HG02798 (cell line): Measurements from ENCODE around the gene ATP2C1.
A peak's percentile ranks its signal among the peaks of the same experiment; 100 is the strongest.
"Not testable (repeated sequence)": the region's sequence is repeated elsewhere in the genome, so short reads cannot be mapped to it uniquely, and the experiment has no call there.

Experiments
- ATAC-seq: cut with Tn5 transposase; IDR thresholded peaks from one replicate; pipeline ENCODE4 v1.9.1; 2021; ENCODE audit warnings: mild to moderate bottlenecking; ENCODE audit not compliant: unreplicated experiment, poor library complexity

Gene ATP2C1

DNA sequence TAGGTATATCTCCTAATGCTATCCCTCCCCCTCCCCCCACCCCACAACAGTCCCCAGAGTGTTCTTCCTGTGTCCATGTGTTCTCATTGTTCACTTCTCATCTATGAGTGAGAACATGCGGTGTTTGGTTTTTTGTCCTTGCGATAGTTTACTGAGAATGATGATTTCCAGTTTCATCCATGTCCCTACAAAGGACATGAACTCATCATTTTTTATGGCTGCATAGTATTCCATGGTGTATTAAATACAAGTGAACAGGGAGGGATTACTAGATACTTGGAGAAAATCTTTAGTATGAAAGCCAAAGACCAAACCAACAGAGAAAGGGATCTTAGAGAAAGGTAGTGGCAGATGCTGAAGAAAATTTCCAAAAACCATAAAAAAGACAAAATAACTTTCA is 78.7 kb downstream of the ATP2C1 start:
- ATAC-seq, result not testable (repeated sequence)

DNA sequence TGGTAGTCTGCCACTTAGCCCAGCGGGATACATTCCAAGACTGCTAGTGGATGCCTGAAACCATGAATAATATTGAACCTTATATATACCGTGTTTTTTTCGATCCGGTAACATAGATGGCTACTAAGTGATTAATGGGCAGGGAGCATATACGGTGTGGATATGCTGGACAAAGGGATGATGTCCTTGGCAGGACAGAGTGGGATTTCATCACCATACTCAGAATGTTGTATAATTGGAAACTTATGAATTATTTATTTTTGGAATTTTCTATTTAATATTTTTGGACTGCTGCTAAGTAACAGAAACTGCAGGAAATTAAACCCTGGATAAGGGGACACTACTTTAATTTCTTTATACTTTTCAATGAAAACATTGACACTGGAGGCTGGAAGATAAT is 79.5 kb downstream of the ATP2C1 start:
- ATAC-seq, result no peak

DNA sequence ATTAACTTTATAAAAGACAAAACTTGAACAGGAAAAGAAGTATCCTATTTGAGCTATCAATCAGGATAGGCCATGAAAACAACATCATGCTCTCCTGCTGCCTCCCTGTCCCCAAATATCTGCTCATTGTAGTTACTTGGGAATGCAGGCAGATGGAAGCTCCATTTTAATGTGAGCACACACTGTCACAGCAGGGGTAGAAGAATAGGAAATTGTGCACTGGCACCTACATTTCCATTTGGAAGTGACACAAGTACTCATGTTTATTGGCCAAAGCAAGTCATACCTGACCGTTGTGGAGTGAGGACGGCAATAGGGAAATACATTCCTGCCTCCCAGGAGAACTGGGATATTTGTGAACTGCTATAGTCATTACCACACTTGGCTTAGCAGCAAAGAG is 80.3 kb downstream of the ATP2C1 start:
- no peak for ATAC-seq

DNA sequence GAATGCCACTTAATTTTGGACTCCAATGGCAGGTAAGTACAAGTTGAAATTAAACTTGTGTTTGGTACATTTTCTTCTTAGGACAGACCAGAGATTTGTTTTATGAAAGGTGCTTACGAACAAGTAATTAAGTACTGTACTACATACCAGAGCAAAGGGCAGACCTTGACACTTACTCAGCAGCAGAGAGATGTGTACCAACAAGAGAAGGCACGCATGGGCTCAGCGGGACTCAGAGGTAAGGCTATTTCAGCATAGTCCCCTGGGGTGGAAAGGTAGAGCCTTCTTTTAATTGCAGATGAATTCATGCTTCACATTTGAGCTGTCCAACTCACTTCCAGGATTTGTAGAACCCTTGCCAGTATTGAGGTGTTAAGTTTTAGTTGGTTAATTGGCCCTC is 81.4 kb downstream of the ATP2C1 start:
- ATAC-seq, result no peak

DNA sequence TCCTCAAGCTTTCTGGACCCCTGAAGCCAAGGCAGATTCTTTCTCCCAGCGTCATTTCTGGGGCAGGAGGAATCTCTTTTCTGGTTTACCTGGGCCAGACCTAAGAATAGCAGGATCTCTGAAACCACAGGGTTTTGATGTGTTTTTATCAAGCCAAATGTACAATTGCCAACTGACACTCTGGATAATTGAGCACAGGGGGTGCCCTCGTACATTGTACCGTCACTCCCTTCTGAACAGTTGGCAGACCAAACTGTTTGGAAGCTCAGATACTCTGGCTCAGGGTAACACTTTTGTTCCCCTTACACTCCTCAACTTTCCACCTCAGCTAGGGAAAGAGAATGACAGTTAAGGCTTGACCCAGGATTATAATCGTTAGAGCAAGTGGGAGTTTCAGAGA is 82.8 kb downstream of the ATP2C1 start:
- no peak for ATAC-seq

DNA sequence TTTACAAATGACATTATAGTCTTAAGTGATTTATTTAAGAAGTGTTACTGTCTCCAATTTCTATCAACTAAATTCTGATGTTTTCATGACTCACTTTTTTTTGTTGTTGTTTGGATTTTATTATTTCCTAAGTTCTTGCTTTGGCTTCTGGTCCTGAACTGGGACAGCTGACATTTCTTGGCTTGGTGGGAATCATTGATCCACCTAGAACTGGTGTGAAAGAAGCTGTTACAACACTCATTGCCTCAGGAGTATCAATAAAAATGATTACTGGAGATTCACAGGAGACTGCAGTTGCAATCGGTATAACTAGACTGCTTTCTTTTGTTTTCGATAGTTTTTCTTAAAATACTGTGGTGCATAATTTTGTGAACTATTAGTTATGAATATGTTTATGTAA is 85.2 kb downstream of the ATP2C1 start:
- ATAC-seq, result no peak

DNA sequence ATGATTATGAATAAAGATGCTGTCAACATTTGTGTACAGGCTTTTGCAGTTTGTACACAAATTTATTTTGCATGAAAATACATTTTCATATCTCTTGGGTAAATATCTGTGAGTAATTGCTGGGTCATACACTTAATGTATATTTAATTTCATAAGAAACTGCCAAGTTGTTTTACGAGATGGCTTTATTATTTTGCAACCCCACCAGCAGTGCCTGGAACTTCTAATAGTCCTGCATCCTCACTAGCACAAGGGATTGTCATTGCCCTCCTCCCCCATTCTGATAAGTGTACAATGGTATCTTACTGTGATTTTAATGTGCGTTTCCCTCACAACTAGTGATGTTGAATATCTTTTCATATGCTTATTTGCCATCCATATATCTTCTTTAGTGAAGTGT is 87.6 kb downstream of the ATP2C1 start:
- ATAC-seq, result no peak

DNA sequence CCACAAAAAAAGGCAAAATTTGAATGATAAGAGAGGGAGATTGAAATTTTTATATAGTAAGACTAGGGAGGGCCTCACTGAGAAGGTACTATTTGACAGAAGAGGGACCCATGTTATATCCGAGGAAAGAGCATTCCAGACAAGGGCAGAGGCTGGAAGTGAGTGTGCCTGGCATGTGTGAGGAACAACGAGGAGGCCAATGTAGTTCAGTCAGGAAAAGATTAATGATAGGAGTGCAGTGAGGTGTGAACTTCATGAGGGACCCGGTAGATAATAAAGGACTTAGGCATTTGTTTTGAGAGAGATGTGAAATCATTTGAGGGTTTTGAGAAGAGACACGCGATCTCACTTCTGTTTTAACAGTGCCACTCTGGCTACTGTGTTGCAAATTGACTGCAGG is 96.4 kb downstream of the ATP2C1 start:
- ATAC-seq, result no peak

DNA sequence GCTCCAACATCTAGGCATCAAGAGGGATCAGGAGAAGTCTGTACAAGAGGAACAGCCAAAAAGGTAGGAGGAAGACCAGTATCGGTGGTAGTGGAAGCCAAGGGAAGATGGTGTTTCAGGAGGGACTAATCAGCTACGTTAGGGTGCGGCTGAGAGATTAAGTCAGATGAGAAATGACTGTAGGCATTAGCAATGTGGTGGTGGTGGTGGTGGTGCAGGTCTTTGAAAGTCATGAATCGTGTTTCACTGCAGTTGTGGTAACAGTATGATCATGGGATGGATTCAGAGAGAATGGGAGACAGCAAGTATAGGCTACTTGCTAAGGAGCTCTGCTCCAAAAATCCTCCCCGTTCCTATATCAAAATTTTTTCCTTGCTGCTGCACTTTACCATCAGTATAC is 97.2 kb downstream of the ATP2C1 start:
- no peak for ATAC-seq

DNA sequence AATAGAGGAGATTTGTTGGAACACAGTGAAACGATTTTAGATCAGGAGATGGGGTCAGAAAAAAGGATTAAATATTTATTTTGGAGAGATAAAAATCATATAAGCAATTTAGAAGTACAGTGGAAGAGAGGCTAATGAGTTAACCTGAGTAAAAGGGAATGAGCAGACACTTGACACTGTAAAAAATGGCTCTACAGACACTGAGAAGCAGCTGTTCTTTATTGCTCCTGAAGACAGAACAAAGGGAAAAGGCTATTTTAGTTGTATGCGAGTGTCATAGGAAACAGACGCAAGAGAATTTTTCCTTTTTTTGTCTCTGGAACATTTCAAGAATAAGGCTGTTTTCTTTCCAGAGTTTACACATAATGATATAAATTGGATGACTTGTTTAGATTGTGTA is 98.5 kb downstream of the ATP2C1 start:
- ATAC-seq, result no peak

DNA sequence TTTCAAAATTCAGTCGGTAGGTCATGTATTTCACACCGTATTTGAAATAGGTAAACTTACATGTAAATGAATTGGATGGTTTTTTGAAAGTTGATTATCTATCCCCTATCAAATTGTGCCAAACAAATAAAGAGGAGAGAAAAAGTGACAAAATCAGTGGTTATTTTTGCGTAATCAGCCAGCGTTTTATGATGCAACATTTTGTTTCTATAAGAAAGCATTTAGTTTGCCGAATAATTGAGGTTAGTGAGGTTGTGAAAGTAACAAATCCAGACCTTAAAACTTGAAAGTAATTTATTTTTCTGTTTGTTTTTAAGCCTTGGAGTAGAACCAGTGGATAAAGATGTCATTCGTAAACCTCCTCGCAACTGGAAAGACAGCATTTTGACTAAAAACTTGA is 103.4 kb downstream of the ATP2C1 start:
- ATAC-seq, result no peak

DNA sequence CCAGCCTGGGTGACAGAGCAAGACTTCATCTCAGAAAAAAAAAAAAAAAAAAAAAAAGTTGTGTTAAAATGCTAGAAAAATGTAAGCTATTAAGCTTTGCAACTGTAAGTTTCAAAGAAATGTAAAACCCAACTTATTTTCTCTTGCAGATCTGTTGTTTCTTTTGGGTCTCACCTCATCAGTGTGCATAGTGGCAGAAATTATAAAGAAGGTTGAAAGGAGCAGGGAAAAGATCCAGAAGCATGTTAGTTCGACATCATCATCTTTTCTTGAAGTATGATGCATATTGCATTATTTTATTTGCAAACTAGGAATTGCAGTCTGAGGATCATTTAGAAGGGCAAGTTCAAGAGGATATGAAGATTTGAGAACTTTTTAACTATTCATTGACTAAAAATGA is 107.2 kb downstream of the ATP2C1 start:
- no peak for ATAC-seq

DNA sequence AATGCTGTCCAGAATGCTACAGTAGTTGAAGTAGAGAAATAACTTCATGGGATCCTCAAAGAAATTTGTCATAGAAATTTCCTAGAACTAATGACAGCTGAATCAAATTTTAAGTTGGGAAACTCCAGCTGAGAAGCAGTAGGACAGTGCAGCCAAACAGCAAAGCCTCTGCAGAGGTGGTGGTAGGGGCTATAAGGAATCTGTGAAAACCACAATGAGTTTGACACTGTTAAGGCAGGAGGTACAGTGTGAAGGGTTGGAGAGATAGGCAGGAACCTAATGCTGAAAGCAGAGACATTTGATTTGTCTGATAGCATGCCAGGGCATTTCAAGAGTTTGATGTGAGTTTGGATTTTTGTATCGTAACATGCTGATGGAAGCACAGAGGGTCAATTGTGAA is 110.7 kb downstream of the ATP2C1 start:
- no peak for ATAC-seq

DNA sequence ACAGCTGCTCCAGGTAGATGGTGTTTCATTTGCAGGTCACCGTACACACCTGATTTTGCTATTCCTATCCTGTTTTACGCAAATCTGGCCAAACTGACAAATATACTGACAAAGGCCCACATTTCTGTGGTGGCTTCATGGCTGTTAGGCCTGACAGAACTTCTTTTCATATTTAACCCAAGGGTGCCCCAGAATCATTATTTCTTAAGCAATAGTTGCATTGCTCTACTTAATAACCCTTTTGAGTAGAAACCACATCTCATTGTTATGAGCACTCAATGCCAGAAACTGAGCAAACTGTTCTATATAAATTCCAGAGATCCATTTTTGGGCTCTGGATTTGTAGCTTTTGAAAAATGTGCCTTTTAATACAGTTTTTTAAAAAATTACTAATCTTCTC is 113.4 kb downstream of the ATP2C1 start:
- no peak for ATAC-seq

DNA sequence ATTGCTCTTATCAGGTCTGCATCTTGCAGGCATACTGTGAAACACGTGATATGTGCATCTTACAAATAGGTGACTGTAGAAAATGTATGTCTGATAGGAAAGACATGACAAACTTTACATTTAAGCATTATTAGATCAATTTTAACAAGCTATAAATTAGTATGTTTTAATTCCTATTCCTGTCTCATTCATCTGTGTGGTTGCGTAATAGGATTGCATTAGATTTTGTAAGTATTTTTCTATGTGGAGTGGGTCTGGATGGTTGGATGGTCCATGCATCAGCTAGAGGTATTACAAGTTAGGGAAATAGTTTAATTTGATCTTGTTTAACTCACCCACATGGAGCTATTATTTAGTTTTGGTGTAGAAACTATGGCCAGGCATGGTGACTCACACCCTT is 113.9 kb downstream of the ATP2C1 start:
- no peak for ATAC-seq

DNA sequence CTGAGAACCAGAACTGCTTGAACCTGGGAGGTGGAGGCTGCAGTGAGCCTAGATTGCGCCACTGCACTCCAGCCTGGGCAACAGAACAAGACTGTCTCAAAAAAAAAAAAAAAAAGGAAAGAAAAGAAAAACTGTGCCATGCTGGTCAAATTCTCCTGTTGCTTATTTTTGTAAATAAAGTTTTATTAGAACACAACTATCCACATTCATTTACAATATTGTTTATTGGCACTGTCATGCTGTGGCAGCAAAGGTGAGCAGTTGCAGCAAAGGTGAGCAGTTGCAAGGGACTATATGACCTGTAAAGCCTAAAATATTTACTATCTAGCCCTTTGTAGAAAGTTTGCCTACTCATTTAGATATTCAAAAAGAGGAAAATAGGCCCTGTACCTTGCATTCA is 114.4 kb downstream of the ATP2C1 start:
- no peak for ATAC-seq

DNA sequence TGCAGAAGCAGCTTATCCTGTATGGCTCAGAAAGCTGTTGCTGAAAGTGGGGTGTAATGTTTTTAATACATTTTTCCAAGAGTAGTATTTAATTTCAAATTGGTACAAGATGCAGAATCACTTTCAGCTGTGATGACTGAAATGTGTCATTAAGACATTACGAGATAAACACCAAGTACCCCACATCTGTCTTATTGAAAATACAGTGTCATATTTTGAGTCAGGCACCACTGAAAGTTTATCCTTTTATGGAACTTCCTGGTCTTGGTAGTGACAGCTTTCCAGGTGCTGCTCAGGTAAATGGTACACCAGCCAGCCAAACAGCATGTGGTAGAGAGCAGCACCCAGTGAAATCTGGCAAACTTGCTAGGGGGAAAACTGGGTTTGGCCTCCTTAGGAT is 115.8 kb downstream of the ATP2C1 start:
- no peak for ATAC-seq

DNA sequence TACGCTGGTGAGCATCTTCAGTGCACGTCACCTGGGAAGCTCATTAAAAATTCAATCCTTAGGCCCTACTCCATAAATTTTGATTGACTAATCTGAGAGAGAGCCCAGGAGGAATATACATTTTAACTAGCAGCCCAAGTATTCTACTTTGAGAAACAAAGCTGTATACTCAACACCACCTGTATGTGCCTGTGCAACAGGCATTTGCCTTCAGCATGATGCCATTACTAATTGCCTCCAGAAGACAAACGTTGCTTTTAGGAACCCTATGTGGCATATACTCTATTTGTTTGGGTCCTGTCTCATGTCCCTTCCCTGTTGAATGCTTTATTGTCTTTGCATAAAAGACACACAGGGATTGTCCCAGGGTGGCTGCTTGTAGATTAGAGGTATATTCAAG is 125.1 kb downstream of the ATP2C1 start:
- no peak for ATAC-seq

DNA sequence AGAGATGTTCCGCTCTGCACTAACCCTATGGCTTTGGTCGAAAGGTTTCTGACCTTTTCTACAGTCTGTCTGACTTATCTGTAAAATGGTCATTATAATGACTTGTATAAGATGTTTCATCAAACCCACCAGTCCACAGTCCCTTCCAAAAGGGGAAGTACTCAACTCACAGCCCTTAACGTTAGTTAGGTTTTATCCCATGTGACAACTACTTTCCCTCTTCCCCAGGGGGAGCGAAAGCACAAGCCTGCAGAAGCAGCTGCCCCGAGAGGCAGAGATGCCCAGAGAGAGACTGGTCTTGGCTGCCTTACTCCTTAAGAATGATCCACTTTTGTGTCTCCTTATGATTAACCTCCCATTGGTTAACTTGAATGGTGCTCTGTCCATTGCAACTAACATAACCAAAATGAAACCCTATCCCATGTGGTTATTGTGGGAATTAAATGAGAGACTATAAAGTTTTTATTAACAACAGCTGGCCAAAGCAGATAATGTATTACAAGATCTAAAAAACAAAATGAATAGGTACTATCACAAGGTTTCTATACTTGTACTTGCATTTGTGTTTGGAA is 126.3 kb downstream of the ATP2C1 start:
- peak; percentile 48 for ATAC-seq

DNA sequence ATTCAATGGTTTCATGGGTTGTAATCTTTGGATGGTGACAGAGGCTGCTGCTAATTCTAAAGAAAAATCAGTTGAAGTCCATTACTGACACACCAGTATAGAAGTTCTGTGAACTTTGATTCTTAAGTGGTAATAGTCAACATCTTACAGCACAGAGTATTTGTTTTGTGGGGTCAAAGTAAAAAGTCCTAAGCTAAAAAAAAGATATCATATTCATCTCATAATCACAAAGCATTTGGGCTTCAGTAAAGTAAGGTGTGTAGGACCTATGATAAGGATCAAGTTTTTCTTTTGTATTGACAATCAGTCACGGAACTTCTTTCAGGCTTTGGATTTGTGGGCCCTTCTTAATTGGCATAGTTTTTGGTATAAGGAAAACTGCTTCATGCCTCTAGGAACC is 131.7 kb downstream of the ATP2C1 start:
- no peak for ATAC-seq

DNA sequence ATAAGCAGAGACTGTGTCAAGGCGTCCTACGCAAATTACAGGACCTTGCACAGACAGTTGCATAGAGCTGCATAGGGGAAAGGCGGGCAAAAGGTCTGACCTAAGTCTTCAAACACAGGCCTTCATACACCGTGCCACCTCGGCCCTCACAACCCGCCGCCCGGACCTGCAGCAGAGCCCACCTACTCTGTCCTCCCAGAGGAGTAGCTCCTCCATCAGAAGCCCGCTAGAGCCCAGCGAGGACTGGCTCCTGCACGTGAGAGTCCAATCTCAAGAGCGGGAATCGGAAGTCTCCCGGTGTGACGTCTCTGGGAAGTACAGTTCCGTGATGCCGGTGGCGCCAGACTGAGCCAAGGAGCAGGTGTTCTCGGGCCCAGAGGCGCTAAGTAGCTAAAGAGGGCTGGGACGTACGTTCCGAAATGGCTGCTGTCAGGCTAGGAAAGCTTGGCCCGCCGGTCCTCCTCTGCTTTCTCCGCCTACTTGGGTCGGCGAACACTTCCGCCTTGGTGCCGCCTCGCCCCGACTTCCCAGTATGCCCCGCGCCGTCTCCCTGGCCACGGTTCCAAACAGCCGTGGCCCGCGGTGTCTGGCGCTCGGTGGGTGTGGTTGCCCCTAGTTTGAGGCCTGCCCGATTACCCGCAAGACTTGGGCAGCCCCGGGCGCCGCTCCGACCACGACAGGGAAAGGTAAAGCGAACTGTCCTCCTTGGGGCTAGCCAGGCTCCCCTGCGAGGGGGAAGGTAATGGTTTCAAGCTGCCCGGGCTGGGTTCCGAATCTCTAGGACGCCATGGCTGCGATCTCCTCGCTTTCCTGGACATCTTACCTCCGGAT is 132.7 kb downstream of the ATP2C1 start, which contains the start of the genes ASTE1 and NEK11:
Gene ASTE1 (minus strand): TSS at position 505 of the 831 bp plus-strand sequence. CDS start 1,519 bp downstream, outside the sequence.
Gene NEK11 (plus strand): TSS at position 557 of the 831 bp plus-strand sequence. CDS start 2,832 bp downstream, outside the sequence.
- peak; percentile 100 for ATAC-seq

DNA sequence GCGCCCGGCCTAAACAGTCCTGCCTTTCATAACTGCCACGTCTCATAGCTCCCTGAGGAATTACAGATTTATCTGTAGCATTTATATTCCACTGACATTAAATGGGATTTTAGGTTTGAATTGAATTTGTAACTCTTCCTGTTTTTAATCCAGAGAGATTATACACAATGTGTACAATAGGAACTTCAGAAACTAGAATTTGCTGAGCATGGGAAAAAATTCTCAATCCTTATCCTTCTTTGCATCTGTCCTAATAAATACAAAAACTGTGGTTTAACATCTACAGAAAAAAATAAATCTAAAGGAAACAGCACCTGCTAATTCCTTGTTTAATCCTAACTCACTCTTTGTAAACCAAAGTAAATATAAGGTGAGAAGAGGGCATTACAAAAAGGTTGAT is 135.0 kb downstream of the ATP2C1 start:
- ATAC-seq, result no peak
